ENCODE data around the gene PSME3. TPM values are rescaled to one million over a fixed set of nuclear protein-coding genes. Genes with fewer than 3 reads are reported as not detected.
"Not testable (repeated sequence)": the region's sequence is repeated elsewhere in the genome, so short reads cannot be mapped to it uniquely, and the experiment has no call there.

The PSME3 gene
- polyA plus RNA-seq, 1 experiment: 65.7 TPM

DNA sequence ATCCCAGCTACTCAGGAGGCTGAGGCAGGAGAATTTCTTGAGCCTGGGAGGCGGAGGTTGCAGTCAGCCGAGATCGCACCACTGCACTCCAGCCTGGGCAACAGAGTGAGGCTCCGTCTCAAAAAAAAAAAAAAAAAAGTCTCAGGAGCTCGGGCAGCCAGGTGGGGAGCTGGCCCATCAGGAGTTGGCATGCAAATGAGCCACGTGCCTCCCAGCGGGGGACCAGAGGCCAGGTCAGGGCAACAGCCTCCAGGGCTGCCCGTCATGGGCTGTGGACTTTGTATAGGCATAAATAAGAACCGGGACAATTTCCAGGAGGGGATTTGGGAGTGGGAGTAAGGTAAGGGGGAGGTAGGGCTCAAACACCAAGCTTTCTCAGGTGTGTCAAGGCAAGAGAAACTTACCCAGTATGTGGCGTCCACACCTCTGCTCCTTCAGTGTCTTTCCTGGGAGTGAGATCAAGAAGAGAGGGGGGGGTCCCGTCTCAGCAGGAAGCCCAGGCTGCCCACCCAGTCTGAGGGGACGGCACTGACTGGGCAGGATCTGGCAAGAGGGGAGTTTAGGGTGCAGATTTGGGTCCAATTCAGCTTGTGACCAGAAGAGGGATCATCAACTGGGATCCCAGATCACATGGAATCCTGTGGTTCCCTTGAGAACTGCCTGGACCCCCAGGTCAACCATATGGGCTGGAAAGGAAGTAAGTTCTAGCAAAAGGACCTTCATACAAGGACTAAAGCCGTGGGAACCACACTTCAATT lies 45.1 kb downstream of the PSME3 start:
- TF ChIP-seq, protein P1, sequence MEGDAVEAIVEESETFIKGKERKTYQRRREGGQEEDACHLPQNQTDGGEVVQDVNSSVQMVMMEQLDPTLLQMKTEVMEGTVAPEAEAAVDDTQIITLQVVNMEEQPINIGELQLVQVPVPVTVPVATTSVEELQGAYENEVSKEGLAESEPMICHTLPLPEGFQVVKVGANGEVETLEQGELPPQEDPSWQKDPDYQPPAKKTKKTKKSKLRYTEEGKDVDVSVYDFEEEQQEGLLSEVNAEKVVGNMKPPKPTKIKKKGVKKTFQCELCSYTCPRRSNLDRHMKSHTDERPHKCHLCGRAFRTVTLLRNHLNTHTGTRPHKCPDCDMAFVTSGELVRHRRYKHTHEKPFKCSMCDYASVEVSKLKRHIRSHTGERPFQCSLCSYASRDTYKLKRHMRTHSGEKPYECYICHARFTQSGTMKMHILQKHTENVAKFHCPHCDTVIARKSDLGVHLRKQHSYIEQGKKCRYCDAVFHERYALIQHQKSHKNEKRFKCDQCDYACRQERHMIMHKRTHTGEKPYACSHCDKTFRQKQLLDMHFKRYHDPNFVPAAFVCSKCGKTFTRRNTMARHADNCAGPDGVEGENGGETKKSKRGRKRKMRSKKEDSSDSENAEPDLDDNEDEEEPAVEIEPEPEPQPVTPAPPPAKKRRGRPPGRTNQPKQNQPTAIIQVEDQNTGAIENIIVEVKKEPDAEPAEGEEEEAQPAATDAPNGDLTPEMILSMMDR (IDR thresholded peaks at IDR 0.05; ENCODE audit: insufficient read depth, low read depth, low read length): no peak
- POLR2A ChIA-PET: no interaction called here
- H3K36me3 ChIP-seq (ENCODE audit: control insufficient read depth, insufficient read depth, low read length): no peaks in the 10 kb centered on the region
- no peak overlapping the region for H3K4me3 ChIP-seq (ENCODE audit: low read depth, low read length)
- CTCF ChIA-PET: no interaction called here
- no peak for DNase-seq (ENCODE audit: low read depth)
- peaks cover 13% of the 10 kb centered on the region; the same call in 1 of the 2 replicates for H3K27me3 ChIP-seq (ENCODE audit: control insufficient read depth, insufficient read depth, low read length)

DNA sequence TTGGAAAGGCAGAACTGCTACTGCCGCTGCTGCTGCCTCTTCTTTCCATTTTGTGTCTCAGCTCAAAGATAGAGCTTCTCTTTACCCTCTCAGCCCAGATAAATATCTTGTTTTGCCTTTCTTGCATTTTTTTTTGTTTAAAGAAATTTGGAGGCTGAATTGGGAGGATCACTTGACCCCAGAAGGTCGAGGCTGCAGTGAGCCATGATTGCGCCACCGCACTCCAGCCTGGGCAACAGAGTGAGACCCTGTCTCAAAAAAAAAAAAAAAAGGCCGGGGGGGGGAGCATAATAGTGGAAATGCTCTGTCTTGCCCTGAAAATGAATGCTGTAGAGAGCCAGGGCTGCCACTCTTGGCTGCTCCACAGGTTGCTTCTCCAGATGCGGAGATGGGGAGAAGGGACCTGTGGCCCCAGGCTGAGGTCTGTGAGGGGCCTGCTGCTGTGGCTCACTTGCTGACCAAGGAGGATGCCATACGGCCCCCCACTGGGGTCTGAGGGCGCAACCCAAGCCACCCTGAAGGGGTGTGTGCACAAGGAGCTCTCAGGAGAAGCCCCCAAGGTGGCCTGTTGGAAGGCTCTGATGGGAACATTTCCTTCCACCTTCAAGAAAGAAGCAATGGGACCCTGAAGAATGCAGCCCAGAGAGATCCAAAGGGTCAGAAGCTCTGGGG lies 45.9 kb downstream of the PSME3 start:
- no peaks in the 10 kb centered on the region for H3K36me3 ChIP-seq (ENCODE audit: control insufficient read depth, insufficient read depth, low read length)
- TF ChIP-seq, protein P1 (IDR thresholded peaks at IDR 0.05; ENCODE audit: insufficient read depth, low read depth, low read length): no peak
- H3K27me3 ChIP-seq (ENCODE audit: control insufficient read depth, insufficient read depth, low read length): peaks cover 12% of the 10 kb centered on the region; the same call in 1 of the 2 replicates
- no peak overlapping the region for H3K4me3 ChIP-seq (ENCODE audit: low read depth, low read length)
- no peak for DNase-seq (ENCODE audit: low read depth)
- ChIA-PET CTCF (interaction anchor here (0.9 kb wide), 1 partner anchor 10 kb away, joined by 3 read pairs; no protein-coding TSS in a partner anchor), POLR2A (no interaction called here)

DNA sequence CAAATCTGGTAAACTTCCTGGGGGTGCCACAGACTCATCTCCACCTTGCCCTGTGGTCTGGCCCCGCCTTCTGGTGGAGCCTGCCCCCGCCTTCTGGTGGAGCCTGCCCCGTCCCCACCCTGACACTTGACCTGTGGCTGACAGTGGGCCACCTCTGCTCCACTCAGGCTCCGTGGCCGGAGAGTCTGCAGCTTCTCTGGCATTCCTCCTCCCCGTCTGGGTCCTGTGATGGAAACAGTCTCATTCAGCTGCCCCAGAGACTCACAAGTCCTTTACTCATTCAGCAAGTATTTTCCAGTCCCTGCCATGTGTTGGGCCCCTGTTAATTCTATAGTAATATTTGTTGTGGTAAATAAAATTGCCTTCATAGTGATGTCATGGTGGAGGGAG lies 46.4 kb downstream of the PSME3 start:
- CTCF ChIA-PET: interaction anchor here (0.9 kb wide), 1 partner anchor 9 kb away, joined by 3 read pairs; no protein-coding TSS in a partner anchor
- H3K36me3 ChIP-seq (ENCODE audit: control insufficient read depth, insufficient read depth, low read length): no peaks in the 10 kb centered on the region
- TF ChIP-seq, protein P1 (IDR thresholded peaks at IDR 0.05; ENCODE audit: insufficient read depth, low read depth, low read length): no peak
- POLR2A ChIA-PET: no interaction called here
- no peak overlapping the region for H3K4me3 ChIP-seq (ENCODE audit: low read depth, low read length)
- no peak for DNase-seq (ENCODE audit: low read depth)
- peaks cover 12% of the 10 kb centered on the region; the same call in 1 of the 2 replicates for H3K27me3 ChIP-seq (ENCODE audit: control insufficient read depth, insufficient read depth, low read length)

DNA sequence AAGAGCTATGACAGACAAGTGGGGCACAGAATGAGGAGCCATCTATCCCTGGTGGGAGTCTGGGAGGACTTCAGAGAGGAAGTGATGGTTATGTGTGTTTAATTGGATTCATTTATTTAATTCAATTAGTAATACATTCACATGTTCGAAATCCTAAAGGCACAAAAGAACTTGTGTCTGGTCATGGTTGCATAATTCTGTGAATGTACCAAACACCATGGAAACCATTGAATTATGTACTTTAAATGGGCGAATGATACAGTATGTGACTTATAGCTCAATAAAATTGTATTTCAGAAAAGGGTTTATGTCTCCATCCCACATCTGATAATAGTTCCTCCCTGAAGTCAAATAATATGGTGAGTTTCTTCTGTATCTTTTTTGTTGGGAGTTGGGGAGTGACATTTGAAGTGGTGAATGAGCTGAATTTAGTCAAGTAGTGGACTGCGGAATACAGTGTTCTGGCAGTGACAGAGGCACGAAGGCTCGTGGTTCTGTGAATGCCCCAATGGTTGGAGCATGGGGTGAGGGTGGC lies 47.6 kb downstream of the PSME3 start:
- Histone ChIP-seq H3K36me3 (ENCODE audit: control insufficient read depth, insufficient read depth, low read length) (no peaks in the 10 kb centered on the region), H3K4me3 (ENCODE audit: low read depth, low read length) (no peak overlapping the region), H3K27me3 (ENCODE audit: control insufficient read depth, insufficient read depth, low read length) (peaks cover 14% of the 10 kb centered on the region; the same call in 1 of the 2 replicates)
- DNase-seq (ENCODE audit: low read depth): no peak
- ChIA-PET CTCF (interaction anchor here (1.1 kb wide), 1 partner anchor 48 kb away, joined by 3 read pairs; no protein-coding TSS in a partner anchor), POLR2A (no interaction called here)
- TF ChIP-seq, protein P1 (IDR thresholded peaks at IDR 0.05; ENCODE audit: insufficient read depth, low read depth, low read length): no peak

DNA sequence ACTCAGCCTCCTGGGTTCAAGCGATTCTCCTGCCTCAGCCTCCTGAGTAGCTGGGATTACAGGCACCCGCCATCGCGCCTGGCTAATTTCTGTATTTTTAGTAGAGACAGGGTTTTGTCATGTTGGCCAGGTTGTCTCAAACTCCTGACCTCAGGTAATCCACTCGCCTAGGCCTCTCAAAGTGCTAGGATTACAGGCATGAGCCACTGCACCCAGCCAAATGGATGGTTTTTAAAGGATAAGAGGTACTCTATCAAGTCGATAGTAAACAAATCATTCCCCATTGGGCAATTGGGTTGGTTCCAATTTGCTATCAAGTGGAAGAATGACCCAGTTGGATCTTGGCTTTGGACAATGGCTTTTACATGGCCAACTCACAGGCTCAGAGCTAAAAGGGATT lies 48.5 kb downstream of the PSME3 start:
- DNase-seq (ENCODE audit: low read depth); H3K4me3 ChIP-seq (ENCODE audit: low read depth, low read length); H3K36me3 ChIP-seq (ENCODE audit: control insufficient read depth, insufficient read depth, low read length); CTCF ChIA-PET; POLR2A ChIA-PET: not testable (repeated sequence)
- H3K27me3 ChIP-seq (ENCODE audit: control insufficient read depth, insufficient read depth, low read length): peaks cover 14% of the 10 kb centered on the region; the same call in 1 of the 2 replicates

All from BJ (cell line).